ENCODE measurements around the gene MTFP1.
"Not testable (repeated sequence)": the region's sequence is repeated elsewhere in the genome, so short reads cannot be mapped to it uniquely, and the experiment has no call there.

The MTFP1 gene, protein sequence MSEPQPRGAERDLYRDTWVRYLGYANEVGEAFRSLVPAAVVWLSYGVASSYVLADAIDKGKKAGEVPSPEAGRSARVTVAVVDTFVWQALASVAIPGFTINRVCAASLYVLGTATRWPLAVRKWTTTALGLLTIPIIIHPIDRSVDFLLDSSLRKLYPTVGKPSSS

DNA sequence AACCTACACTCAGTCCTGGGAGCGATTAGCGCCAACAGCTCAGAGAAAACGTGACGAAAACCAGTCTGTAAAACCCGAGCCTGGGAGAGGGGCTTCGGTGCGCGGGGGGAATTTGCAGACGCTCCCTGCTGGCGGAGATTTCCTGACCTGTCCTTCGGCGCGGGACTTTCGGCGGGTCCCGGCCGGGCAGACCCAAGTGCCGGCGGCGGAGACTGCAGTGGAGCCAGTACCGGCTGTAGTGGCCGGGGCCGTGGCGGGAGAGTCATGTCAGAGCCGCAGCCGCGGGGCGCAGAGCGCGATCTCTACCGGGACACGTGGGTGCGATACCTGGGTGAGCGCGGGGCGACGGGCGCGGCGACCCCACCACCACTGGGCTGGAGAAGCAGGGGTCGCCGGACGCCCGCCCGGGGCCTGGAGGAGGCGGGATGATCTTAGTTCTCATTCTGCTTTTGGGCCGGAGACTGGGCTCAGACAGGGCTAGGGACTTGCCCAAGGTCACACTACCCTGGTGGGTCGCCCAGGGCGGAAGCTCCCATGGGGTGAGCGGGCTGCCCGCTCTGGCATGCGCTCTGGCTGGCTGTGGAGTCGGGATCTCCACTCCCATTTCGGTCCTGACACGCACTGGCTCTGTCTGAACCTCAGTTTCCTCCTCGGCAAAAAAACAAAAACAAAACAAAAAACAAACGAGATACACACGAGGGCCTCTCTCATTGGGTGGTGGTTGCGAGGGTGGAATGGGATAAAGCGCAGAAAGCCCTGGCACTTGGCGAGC lies at the start of gene MTFP1:
Gene MTFP1, plus strand, starts transcription at position 153 of the 772 bp plus-strand sequence. Its CDS starts 112 bp downstream, at position 265.
- peak; percentile 42 to 56 (median 48) for DNase-seq

GRCh38 chr22:30380011-30380410 lies 45.6 kb upstream of the MTFP1 start:
- DNase-seq: no peak

GRCh38 chr22:30381264-30381663 lies 44.3 kb upstream of the MTFP1 start:
- no peak for DNase-seq

DNA sequence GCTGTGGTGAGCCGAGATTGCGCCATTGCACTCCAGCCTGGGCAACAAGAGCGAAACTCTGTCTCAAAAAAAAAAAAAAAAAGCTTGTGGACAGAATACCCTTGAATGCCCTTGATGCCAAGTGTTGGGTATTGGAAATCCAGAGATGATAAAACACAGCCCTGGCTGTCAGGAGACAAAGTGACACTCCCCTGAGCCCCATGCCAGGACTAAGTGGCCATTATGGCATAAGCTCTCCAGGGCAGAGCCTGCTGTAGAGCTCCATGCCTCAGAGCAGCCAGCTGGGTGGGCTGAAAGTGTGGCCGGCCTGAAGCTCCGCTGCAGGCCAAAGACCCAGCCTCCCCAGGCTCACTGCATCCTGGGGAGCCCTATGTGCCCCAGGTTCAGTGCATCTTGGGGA lies 43.2 kb upstream of the MTFP1 start:
- DNase-seq: no peak

DNA sequence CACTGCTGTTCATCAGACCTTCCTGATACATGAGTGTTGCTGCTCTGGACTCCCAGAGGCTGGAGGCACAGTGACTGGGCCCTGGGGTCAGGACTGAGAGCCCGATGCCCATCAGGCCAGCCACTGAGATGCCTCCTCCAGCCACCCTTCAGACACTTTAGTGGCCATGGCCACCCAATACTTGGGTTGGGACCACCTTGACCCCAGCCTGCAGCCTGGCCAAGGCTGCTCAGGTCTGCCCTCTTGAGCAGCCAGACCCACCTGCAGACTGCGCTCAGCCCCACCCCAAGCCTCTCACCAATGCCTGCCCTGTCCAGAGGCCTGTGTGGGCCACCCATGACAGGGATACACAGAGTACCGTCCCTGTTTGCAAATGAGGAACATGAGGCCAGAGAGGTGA lies 42.5 kb upstream of the MTFP1 start:
- no peak for DNase-seq

GRCh38 chr22:30385942-30386341 lies 39.6 kb upstream of the MTFP1 start:
- no peak for DNase-seq

DNA sequence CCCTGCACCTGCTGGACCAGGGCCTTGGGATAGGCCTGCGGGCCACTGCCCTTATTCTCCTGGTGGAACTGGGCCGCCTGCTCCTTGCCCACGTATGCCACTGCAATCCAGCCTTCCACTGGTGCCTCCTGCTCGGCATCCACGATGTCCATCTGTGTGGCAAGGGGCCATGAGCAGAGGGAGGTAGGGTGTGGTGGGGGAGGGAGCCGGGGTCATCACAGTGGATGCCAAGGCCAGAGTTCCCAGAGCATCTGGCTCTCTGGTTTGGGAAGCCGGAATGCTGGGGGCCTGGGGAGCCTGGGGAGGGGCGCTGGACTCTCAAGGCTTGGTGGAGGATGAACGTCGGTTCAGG lies 39.0 kb upstream of the MTFP1 start:
- DNase-seq: no peak

GRCh38 chr22:30386960-30387827 lies 38.4 kb upstream of the MTFP1 start, which contains the start of gene RNF215:
TSS of gene RNF215 (minus strand) at chr22:30387411. CDS start at chr22:30387313, 98 bp downstream.
- DNase-seq: peak; percentile 69 to 77 (median 71)

DNA sequence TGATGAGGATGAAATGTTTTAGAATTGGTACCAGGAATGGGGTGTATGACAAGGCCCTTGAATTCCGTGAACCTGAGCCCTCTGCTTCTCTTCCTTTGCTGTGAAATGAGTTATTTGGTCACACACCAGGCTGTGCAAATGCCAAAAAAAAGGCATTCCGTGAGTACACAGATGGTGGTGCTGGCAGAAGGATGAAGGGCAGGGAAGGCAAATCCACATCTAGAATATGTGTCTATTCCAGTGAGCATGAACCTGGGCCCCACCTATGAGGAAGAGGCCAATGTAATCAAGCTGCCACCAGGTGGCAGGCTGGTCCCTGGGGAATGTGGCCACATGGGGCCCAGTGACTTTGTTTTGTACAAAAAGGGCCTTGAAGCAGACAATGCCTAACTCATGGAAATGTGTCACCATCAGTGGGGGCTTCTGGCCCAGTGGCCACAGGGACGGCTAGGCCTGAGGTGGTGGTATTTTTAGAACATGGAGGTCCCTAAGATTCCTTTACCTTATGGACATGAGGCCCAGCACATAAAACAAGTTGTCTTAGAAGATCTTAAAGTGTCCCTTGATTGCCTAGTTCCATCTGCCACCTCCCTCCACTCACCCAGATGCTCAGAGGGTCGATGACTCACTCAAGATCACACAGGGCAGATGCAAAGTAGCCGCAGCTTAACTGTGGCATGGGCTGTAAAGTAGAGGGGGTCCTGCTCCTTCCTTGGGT lies 34.4 kb upstream of the MTFP1 start:
- peak; percentile 12 to 50 (median 21) for DNase-seq

DNA sequence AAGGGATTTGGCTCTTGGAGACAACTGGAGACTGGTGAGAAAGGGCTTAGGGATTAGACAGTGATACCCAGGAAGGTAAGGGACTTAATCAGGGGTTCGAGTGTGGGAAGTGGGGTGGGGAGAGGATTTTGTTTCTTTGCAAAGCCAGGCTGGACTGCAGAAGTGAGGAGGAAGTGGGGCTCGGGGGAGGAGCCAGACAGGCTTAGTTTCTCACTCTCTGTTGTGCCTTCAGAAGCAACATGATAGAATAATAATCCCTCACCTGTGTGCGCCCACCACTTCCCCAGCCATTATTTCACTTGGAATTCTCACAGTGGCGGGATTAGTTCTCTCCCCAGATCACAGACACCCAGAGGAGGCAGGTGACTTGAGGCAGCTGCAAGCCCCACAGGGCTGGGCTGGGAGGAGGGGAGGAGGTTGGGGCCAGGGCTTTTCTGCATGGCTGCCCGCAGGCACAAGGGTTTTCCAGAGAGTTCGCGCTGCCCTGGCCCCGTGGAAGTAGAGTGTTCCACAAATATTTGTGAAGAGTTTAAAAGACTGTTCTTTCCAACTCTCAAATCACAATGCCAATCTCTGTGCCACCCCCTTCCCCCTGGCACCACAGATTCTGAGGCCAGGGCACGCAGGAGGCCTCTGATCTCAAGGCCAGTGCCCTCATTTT lies 32.8 kb upstream of the MTFP1 start:
- peak in 2 of 3 experiments; percentile 3 to 8 for DNase-seq

GRCh38 chr22:30393322-30393680 lies 32.3 kb upstream of the MTFP1 start:
- DNase-seq: no peak

GRCh38 chr22:30393885-30394284 lies 31.7 kb upstream of the MTFP1 start:
- DNase-seq: no peak

DNA sequence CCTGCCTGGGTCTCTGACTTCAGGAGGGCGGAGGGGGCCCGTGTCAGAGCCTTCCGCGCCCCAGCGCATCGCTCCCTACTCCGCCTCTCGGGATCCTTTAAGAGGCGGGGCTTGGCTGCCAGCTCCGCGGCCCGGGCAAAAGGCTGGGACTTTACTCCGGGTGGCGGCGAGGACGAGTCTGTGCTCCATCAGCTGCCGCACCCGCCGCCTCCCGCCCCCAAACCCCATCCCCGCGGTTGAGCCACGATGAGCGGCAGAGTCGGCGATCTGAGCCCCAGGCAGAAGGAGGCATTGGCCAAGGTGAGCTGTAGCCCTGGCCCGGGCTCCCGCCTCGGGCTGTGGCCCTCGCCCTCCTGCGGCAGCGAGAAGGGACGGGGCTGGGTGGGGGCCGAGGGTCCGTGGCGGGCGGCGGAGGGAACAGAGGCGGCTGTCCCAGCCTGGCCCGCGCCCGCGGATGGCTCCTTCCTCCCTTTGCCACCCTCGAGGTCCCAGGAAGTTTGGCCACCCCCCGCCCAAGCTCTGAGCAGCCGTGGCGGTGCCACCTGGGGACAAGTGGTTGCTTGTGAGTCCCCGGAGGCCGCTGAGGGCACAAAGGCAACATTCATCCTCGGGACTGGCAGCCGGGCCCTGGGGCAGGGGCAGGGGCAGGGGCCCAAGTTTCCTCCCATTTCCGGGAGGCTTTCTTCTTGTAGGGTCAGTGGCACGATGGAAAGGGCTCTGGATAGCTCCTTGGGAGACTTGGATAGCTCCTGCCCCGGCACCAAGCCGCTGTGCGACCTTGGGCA lies 28.5 kb upstream of the MTFP1 start, which contains the start of gene SEC14L2:
Gene SEC14L2, plus strand, starts transcription at position 148 of the 785 bp plus-strand sequence. Its CDS starts 99 bp downstream, at position 247.
- DNase-seq: peak; percentile 26 to 54 (median 50)

- no peak for DNase-seq
Observed at GRCh38 chr22:30397656-30398635, 27.6 kb upstream of the MTFP1 start.

DNA sequence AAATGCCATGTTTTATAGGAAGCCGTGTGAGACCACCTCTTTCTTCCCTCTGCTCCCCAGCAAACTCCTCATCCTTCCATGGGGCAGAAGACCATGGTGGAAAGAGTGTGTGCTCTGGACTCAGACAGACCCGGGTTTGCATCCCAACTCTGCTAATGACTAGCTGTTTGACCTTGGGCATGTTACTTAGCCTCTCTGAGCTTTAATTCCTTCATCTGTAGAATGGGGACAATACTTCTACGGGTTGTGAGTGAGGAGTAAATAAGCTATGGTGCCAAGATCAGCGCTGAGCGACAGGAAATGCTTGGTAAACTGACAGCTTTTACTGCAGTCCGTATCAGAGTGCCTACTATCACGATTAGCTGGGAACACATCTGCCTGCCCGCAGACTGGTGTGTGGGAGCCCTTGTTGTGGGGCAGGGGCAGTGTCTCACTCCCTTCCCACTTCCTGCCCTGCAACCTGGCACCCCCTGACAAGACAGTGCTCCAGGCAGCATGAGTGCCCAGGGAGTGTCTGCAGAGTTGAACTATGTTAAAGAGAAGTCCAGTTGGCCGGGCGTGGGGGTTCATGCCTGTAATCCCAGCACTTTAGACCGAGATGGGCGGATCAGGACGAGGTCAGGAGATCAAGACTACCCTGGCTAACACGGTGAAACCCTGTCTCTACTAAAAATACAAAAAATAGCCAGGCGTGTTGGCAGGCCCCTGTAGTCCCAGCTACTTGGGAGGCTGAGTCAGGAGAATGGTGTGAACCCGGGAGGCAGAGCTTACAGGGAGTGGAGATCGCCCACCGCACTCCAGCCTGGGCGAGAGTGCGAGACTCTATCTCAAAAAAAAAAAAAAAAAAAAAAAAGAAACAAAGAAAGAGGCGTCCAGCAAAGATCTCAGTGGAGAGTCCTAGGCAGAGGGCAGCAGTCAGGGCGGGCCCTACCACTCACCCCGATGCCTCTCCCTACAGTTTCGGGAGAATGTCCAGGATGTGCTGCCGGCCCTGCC lies 26.6 kb upstream of the MTFP1 start:
- no peak for DNase-seq

- no peak for DNase-seq
Observed at GRCh38 chr22:30399718-30400117, 25.9 kb upstream of the MTFP1 start.

DNA sequence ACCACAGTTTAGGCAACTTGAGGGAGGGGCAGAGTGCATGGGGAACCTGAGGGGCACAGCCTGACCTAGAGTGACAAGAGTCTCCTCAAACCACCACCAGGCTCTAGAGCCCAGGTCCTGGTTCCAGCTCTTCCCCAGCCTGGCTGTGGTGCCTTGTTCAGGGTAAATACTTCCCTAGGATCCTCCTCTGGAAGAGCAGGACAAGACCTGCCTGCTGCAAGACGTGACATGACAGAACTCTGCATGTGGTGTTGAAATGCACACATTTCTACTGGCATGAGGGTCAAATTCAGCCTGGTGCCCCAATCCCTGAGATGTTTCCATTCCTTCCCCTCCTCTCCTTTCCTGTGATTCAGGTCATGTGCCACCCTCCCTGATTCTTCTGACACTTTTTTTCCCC lies 25.4 kb upstream of the MTFP1 start:
- DNase-seq: no peak

GRCh38 chr22:30401024-30401423 lies 24.5 kb upstream of the MTFP1 start:
- DNase-seq: not testable (repeated sequence)

Measured in NCI-H1417 (cell line).